A673 (cell line): ENCODE measurements around the gene NEIL3. TPM values are rescaled to one million over a fixed set of nuclear protein-coding genes. Genes with fewer than 3 reads are reported as not detected.

Source experiments
- BruUV-seq: library from RNA; stranded (reverse); fragments of 400-500 nt; replicated peaks from 2 replicates; lab custom pipeline; 2021; lab: Mats Ljungman, UMichigan
- CTCF ChIA-PET: fragments of 300-600 bp; sonication (Branson Sonifier 250); formaldehyde crosslinking; loops from one replicate; lab custom pipeline; 2022; ENCODE audit warnings: antibody characterized with exemption; lab: Charles Lee
- POLR2A ChIA-PET: fragments of 300-600 bp; sonication (Branson Sonifier 250); formaldehyde crosslinking; loops from one replicate; lab custom pipeline; 2022; ENCODE audit warnings: antibody characterized with exemption; ENCODE audit not compliant: low non-redundant PET; lab: Charles Lee
- DNase-seq: peaks from one replicate; pipeline ENCODE4 v3.0.0-alpha.2; 2015; ENCODE audit warnings: low spot score
- H3K27ac ChIP-seq: fragments of 200-600 bp; sonication (generic); 2 replicates; pipeline ENCODE4 v1.5.1; 2016; ENCODE audit warnings: mixed run types, low read depth, mild to moderate bottlenecking, mixed read lengths, antibody characterized with exemption, low read length; ENCODE audit not compliant: poor library complexity, severe bottlenecking
- H3K27me3 ChIP-seq: fragments of 200-600 bp; sonication (generic); replicated peaks from 2 replicates; pipeline ENCODE4 v1.6.1; 2017; ENCODE audit warnings: mixed run types, low read depth, mild to moderate bottlenecking, mixed read lengths, antibody characterized with exemption, low read length; ENCODE audit not compliant: insufficient read depth, poor library complexity
- H3K36me3 ChIP-seq: fragments of 200-600 bp; sonication (generic); 2 replicates; pipeline ENCODE4 v1.6.1; 2016; ENCODE audit warnings: mixed run types, mild to moderate bottlenecking, mixed read lengths, antibody characterized with exemption, low read length; ENCODE audit not compliant: insufficient read depth, poor library complexity, severe bottlenecking
- H3K4me1 ChIP-seq: fragments of 200-600 bp; sonication (generic); 2 replicates; pipeline ENCODE4 v1.6.1; 2017; ENCODE audit warnings: mixed run types, mild to moderate bottlenecking, mixed read lengths, antibody characterized with exemption, low read length; ENCODE audit not compliant: insufficient read depth, poor library complexity, severe bottlenecking
- H3K4me3 ChIP-seq: fragments of 200-600 bp; sonication (generic); 2 replicates; pipeline ENCODE4 v1.5.1; 2016; ENCODE audit warnings: low read depth, mixed run types, mild to moderate bottlenecking, mixed read lengths, low read length; ENCODE audit not compliant: poor library complexity, severe bottlenecking
- H3K9me3 ChIP-seq: fragments of 200-600 bp; sonication (generic); 2 replicates; pipeline ENCODE4 v1.6.1; 2016; ENCODE audit warnings: mixed run types, low read depth, mild to moderate bottlenecking, mixed read lengths, antibody characterized with exemption, low read length; ENCODE audit not compliant: poor library complexity, severe bottlenecking
- EZH2 ChIP-seq: fragments of 200-600 bp; sonication (generic); IDR thresholded peaks from 2 replicates; pipeline ENCODE4 v1.6.1; 2017; ENCODE audit warnings: borderline replicate concordance, low read depth, mild to moderate bottlenecking, mixed read lengths, antibody characterized with exemption, low read length; ENCODE audit not compliant: poor library complexity, severe bottlenecking
- intact Hi-C: fragments of 100-400 bp; cut with micrococcal nuclease; formaldehyde crosslinking; loops from one replicate; pipeline ENCODE4 v1.10.0; 2022; ENCODE audit not compliant: unreplicated experiment
- total RNA-seq: library from RNA; stranded (reverse); gene quantifications from 2 replicates; pipeline ENCODE4 v1.2.3, GENCODE V29; 2021
- TF ChIP-seq, protein P1 (sequence below): fragments of 300-800, 200-600 bp; sonication (generic); conservative IDR thresholded peaks from 2 replicates; pipeline ENCODE4 v1.5.1; 2017; ENCODE audit warnings: low read depth, mild to moderate bottlenecking, antibody characterized with exemption, low read length, moderate library complexity, mixed read lengths

Gene NEIL3
- total RNA-seq, 1 experiment from 2014 or later = 24.0 TPM

DNA sequence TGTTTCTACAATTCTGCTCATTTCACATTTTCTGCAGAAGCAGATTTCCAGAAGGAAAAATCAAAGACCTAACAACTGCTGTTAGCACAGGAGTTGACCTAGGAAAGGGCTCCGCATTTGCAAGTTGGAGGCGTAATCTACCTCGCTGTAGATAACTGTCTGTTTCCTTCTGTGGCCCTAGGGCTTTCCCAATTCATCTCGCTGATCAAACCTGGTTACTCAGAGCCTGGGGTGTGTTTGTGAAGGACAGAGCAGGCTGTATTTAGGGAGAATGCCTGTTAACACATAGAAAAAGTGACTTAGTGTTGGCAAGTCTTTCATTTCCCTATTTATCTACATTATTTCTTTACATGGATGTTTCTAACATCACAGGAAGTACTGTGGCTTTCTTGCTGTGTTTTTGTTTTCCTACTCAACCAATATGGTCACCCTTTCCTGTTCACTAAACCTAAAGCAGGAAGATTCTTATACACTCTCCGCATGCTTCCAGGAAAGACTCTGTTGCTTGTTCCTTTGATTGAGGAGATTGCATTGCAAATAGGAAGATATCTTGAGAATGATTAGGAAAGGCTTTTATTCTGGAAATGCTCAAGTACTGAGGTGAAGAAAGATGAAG is 92.1 kb downstream of the NEIL3 start:
- H3K4me3 ChIP-seq = no peak overlapping the region
- no TSS peak for BruUV-seq
- H3K36me3 ChIP-seq = no peaks in the 10 kb centered on the region
- no peaks in the 10 kb centered on the region for H3K4me1 ChIP-seq
- no peaks in the 10 kb centered on the region for H3K9me3 ChIP-seq
- H3K27ac ChIP-seq = no peak overlapping the region
- DNase-seq = no peak
- intact Hi-C loops = no loop called here
- TF ChIP-seq, protein P1, sequence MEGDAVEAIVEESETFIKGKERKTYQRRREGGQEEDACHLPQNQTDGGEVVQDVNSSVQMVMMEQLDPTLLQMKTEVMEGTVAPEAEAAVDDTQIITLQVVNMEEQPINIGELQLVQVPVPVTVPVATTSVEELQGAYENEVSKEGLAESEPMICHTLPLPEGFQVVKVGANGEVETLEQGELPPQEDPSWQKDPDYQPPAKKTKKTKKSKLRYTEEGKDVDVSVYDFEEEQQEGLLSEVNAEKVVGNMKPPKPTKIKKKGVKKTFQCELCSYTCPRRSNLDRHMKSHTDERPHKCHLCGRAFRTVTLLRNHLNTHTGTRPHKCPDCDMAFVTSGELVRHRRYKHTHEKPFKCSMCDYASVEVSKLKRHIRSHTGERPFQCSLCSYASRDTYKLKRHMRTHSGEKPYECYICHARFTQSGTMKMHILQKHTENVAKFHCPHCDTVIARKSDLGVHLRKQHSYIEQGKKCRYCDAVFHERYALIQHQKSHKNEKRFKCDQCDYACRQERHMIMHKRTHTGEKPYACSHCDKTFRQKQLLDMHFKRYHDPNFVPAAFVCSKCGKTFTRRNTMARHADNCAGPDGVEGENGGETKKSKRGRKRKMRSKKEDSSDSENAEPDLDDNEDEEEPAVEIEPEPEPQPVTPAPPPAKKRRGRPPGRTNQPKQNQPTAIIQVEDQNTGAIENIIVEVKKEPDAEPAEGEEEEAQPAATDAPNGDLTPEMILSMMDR = no peak
- no peak for TF ChIP-seq EZH2
- ChIA-PET POLR2A (interaction anchor here (0.5 kb wide), 1 partner anchor 484 kb away, joined by 7 read pairs; no protein-coding TSS in a partner anchor), CTCF (no interaction called here)
- H3K27me3 ChIP-seq = no peaks in the 10 kb centered on the region

DNA sequence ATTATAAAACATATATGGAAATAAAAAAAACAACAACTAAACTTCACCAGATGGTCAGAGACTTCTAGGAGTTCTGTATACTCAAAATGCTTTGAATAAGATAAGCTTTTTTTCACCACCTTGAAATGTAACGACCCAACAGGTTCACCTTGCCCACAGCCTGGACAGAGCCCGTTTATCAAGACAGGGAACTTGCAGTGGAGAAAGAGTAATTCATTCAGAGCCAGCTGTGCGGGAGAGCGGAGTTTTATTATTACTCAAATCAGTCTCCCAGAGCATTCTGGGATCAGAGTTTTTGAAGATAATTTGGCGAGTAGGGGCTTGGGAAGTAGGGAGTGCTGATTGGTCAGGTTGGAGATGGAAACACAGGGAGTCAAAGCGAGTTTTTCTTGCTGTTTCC is 94.1 kb downstream of the NEIL3 start:
- DNase-seq = no peak
- Histone ChIP-seq H3K36me3 (no peaks in the 10 kb centered on the region), H3K4me3 (no peak overlapping the region), H3K9me3 (no peaks in the 10 kb centered on the region), H3K4me1 (no peaks in the 10 kb centered on the region), H3K27me3 (no peaks in the 10 kb centered on the region), H3K27ac (no peak overlapping the region)
- ChIA-PET POLR2A (no interaction called here), CTCF (no interaction called here)
- TF ChIP-seq, protein P1 = no peak
- no peak for TF ChIP-seq EZH2
- intact Hi-C loops = no loop called here
- no TSS peak for BruUV-seq

- POLR2A ChIA-PET = no interaction called here
- intact Hi-C loops = no loop called here
- BruUV-seq = no TSS peak
Observed at GRCh38 chr4:177404342-177404741, 94.7 kb downstream of the NEIL3 start.

More at GRCh38 chr4:177404342-177404741, 94.7 kb downstream of the NEIL3 start:
- Histone ChIP-seq H3K4me1 (no peaks in the 10 kb centered on the region), H3K36me3 (no peaks in the 10 kb centered on the region), H3K9me3 (no peaks in the 10 kb centered on the region), H3K27ac (no peak overlapping the region), H3K27me3 (no peaks in the 10 kb centered on the region), H3K4me3 (no peak overlapping the region)
- DNase-seq = no peak
- TF ChIP-seq EZH2 = no peak
- TF ChIP-seq, protein P1 = no peak
- CTCF ChIA-PET = no interaction called here
